WI38 (cell line): ENCODE data around the gene ELOVL6.
"Not testable (repeated sequence)": the region's sequence is repeated elsewhere in the genome, so short reads cannot be mapped to it uniquely, and the experiment has no call there.

Experiments used
- H3K4me3 ChIP-seq: 2 replicates; pipeline ENCODE4 v1.5.1; 2011; ENCODE audit warnings: low read depth, mild to moderate bottlenecking, control low read depth, low read length
- TF ChIP-seq, protein P1 (sequence below): IDR thresholded peaks from 2 replicates; pipeline ENCODE4 v1.5.1; 2012; ENCODE audit warnings: low read depth, mild to moderate bottlenecking, control low read depth, low read length

Gene ELOVL6

GRCh38 chr4:110049951-110050925 lies 148.2 kb downstream of the ELOVL6 start:
- TF ChIP-seq, protein P1, sequence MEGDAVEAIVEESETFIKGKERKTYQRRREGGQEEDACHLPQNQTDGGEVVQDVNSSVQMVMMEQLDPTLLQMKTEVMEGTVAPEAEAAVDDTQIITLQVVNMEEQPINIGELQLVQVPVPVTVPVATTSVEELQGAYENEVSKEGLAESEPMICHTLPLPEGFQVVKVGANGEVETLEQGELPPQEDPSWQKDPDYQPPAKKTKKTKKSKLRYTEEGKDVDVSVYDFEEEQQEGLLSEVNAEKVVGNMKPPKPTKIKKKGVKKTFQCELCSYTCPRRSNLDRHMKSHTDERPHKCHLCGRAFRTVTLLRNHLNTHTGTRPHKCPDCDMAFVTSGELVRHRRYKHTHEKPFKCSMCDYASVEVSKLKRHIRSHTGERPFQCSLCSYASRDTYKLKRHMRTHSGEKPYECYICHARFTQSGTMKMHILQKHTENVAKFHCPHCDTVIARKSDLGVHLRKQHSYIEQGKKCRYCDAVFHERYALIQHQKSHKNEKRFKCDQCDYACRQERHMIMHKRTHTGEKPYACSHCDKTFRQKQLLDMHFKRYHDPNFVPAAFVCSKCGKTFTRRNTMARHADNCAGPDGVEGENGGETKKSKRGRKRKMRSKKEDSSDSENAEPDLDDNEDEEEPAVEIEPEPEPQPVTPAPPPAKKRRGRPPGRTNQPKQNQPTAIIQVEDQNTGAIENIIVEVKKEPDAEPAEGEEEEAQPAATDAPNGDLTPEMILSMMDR = peak; percentile 82
- H3K4me3 ChIP-seq = no peak overlapping the region

DNA sequence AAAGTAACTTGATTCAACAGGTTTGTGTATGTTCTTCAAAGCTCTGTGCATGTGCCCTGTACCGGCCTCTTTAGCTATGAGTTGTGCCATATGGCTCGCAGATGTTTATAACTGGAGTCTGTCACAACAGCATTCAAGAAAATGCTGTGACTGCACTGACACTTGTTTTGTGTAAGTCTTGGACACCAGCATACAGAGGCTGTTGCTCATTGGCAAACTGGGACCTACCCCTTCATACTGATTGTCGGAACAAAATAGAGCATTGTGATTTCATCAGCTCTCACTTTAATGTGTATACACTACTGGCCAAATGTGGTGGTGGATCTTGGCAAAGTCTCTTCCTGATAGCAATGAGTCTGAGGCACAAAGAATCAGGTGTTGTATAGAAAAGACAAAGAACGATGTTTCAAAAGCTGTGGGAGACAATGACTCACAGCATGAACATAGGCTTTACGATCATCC lies 151.8 kb downstream of the ELOVL6 start:
- H3K4me3 ChIP-seq = no peak overlapping the region
- TF ChIP-seq, protein P1 = no peak

DNA sequence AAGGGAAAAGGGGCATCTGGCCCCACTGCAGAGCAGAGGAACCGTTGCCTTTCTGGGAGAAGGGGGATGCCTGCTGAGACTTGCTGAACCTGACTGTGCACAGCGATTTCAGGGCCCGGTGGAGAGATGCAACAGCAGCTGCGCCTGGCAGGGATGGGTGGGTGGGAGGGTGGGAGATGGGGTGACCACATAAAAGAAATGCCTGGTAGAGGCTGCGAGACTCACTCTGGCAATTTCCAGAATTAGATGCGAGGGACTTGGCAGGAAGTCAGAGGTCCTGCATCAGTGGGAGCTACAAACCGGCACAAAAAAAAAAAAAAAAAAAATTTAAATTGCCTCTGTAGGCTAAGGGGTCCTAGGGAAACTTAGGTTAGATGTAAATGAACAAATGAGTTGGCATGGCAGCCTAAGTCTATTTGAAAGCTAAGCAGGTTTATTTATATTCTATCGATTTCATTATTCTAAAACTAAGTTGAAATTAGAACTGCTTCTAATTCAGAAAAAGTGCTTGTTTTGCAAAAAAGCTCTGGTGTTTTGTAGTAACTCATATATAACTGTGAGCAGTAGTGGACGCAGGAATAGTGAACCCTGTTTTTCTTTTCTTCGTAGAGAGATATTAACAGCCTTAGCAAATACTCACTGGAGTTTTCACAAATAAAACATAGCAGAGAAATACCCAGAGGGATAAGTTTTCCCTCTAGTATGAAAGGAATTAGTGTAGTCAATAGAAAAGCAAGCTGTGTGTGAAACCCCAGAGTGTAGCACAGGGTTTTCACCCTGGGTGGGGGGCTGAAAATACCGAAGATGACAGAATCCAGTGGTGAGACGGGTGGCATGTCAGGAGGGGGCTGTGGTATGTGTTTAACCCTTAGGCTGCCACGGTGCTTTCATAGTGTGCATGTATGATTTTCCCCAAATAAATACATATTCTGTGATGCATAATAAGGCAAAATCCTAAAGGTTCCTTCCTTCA lies 155.6 kb downstream of the ELOVL6 start:
- no peak overlapping the region for H3K4me3 ChIP-seq
- TF ChIP-seq, protein P1 = no peak

GRCh38 chr4:110041735-110042134 lies 156.7 kb downstream of the ELOVL6 start:
- no peak overlapping the region for H3K4me3 ChIP-seq
- TF ChIP-seq, protein P1 = no peak

- not testable (repeated sequence) for H3K4me3 ChIP-seq
Measured at GRCh38 chr4:110039164-110039563, 159.3 kb downstream of the ELOVL6 start.

DNA sequence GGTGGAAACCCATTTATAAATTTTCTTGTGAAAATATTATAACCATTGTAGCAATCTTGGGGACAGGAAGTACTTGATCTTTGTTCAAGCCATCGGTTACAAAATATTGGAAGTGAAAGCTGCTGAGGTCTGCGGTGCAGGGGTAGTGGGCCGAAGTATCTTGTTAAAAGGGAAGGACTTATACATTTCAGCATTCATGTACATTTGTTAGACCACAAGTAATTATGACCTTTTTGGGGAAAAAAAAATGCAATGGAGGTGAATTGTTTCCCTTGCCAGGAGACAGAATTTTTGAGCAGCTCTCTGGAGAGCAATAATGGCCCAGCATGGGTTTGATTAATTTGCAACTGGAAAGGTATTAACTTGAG lies 164.4 kb downstream of the ELOVL6 start:
- TF ChIP-seq, protein P1 = no peak
- H3K4me3 ChIP-seq = no peak overlapping the region

DNA sequence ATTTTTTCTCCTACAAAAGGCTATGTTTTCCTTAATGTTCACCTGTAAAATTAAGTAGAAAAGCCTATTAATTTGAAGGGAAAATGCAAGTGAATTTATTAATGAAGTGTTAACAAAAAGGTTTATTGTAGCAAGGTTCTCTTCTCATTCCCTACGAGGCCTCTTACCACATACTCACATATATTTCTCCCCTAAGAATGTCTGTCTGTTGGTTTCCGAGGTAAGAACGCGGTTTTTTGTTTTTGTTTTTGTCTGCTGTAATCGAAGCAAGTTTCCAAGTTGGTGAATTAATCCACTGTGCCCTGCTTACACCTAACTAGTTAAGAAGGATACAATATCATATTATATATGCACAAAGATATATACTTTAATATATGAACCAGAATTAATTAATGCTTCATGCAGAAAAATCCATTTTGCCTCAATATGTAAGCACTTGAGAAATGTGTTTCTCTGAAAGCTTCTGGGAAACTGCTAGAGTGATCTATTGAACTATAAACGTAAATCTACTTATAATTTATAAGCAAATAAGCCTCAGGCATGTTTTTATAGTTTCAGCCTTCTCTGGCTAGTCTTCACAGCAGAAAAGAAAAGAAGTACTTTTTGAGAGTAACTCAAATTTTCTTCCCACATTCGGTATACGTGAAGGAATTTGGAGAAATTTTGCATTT lies 164.9 kb downstream of the ELOVL6 start:
- H3K4me3 ChIP-seq = no peak overlapping the region
- TF ChIP-seq, protein P1 = no peak
